GM21526 (cell line): ENCODE data around the gene PPP4R1.

Source experiments
- ATAC-seq: cut with Tn5 transposase; IDR thresholded peaks from one replicate; pipeline ENCODE4 v1.9.1; 2021; ENCODE audit warnings: moderate library complexity; ENCODE audit not compliant: unreplicated experiment, low FRiP score

Gene PPP4R1

DNA sequence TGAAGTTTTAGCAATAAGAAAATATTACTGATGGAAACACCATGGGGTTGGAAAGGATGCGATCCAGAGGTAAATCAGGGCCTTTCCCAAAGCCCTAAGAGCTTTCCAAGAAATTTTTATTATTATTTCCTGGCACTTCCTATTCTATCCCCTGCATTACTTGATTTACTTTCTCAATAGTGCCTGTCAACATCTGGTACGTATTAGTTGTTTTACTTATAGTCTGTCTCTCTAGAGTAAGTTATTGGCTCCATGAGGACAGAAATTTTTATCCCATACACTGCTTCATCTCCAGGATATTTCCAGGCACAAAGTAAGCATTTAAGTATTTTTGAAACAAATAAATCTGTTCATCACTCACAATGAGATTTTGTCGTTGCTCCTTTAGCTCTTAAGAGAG is 18.1 kb downstream of the PPP4R1 start:
- ATAC-seq: no peak

DNA sequence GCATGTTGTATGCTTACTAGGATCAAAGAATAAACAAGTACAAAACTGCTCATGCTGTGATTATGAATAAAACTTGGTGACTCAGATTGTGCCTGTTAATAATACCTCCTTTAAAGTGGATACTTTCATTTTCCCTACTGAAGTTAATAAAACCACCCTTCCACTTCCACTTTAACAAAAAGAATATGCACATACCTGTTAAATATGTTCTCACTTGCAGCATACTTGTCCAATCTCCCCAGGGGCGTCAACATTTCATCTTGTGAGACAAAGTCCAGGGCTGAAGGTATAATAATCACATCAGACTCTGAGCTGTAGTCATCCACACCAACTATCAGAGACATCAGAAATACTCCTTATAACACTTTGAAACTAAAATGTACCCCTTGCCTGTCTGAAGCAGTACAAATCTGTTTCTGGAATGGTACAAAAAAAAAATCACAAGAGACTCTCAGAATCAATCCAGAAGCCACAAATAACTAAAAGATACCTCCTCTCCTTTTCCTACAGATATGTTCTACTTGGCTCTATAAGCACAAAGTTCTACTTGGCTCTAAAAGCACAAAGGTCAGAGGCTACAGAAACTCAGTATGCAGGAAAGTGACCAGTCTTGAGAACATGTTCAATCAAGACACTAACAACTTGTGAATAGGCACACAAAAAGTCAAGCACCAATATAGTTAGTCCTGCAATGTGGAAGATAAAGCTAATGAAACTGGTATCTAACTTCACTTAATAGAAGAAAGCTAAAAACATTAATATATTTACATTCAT is 19.3 kb downstream of the PPP4R1 start:
- no peak for ATAC-seq

DNA sequence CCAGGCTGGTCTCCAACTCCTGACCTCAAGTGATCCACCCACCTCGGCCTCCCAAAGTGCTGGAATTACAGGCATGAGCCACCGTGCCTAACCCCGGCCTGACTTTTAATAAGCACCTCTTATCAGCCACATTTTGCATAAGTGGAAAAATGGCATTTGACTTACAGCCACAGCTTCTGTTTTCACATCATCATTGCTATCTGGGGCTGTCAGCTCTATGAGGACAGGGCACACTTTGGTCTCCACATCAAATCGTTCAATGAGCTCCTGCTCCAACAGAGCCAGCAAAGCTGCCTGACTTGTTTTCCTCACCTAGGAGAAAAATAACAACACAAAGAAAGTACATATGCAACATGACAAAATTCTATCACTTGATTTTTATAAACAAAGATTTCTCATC is 26.4 kb downstream of the PPP4R1 start:
- ATAC-seq: no peak

DNA sequence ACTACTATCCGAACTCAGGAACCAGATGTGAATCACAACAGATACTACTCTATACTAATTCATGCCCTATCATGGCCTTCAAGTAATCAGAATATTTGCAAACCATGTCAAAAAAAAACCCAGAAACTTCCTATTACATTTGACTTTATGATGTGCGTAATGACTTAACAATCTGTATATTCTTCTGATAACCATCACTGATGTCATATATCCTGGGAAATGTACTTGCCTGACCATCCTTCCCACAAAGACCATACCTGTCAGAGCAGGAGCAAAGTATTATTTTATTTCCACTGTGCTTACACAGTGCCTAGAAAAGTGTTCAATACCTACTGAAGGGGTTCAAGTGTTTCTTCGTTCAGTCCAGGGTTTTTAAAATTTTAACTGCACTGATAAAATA is 27.5 kb downstream of the PPP4R1 start:
- no peak for ATAC-seq

DNA sequence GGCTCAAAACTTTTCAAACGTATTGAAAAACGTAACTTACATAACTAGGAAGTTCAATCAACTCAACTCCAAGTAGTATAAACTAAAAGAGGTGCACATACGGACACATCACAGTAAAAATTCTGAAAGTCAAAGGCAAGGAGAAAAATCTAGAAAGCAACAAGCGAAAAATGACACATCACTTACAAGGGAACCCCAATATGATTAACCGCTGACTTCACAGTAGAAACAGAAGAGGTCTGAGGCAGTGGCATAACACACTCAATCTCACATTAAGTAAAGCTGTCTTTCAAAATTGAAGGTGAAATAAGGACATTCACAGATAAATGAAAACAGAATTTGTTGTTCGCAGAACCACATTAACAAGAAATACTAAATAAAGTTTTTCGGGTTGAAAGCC is 32.7 kb downstream of the PPP4R1 start:
- no peak for ATAC-seq

DNA sequence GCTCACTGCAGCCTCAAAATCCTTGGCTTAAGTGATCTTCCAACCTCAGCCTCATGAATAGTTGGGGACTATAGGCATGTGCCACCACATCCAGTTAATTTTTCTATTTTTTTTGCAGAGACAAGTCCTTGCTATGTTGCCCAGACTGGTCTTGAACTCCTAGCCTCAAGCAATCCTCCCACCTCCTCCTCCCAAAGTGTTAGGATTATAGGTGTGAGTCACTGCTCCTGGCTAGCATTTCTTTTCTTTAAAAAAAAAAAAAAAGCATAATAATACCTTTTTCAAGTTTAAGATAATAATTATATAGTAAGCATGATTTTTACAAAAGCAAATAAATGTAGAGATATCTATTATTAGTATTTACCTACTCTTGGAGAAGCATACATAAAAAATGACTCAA is 36.1 kb downstream of the PPP4R1 start:
- no peak for ATAC-seq

DNA sequence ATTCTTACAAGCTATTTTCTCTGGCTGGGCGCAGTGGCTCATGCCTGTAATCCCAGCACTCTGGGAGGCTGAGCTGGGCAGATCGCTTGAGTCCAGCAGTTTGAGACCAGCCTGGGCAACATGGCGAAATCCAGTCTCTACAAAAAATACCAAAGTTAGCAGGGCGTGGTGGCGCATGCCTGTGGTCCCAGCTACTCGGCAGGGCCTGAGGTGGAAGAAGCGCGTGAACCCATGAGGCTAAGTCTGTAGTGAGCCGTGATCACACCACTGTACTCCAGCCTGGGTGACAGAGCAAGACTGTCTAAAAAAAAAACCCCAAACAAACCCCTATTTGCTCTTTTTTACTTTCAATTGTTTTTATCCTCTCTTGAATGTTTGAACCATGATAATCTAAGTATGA is 37.0 kb downstream of the PPP4R1 start:
- ATAC-seq: no peak

DNA sequence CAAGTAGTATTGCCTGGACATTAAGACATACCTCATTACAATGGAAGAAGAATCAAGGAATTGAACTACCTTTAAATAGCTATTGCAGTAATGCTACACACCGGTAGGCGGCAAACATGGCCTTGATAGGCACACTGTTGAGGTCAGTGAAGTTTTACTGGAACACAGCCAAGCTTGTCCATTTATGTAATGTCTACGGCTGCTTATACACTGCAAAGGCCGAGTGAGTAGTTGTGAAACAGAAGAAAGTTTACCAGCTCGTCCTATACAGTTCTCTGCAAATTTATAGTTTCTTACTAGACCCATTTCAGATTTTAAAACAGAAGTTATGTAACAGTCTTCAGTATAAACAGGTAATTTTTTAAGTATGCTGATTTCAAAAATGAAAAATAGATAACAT is 38.8 kb downstream of the PPP4R1 start:
- no peak for ATAC-seq

DNA sequence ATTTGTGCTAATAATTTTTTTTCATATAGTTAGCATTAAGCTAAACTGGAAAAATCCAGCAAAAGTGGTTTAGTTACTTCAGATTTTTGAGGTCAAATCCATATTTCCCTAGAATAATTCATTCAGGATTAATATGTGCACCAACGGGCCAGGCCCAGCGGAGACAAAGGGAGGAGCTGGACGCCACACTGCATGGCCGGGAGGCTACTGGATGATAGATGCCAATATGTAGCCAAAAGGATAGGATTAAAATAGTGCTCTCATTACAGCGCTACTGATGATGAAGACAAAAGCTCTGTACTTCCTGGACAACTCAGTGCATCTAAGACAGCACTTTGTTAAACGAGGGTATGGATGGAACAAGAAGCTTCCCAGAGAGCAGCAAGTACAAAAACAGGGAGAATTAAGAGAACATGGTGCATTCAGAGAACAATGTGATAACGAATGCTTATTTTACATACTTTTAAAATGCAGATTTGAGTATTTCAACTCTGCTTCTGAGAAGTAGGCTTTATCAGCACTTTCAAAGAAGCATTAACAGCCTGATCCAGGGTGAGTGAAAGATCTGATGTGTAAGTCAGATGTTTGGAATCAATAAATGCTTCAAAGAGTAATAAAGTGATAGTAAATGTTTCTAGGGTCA is 39.8 kb downstream of the PPP4R1 start:
- no peak for ATAC-seq

DNA sequence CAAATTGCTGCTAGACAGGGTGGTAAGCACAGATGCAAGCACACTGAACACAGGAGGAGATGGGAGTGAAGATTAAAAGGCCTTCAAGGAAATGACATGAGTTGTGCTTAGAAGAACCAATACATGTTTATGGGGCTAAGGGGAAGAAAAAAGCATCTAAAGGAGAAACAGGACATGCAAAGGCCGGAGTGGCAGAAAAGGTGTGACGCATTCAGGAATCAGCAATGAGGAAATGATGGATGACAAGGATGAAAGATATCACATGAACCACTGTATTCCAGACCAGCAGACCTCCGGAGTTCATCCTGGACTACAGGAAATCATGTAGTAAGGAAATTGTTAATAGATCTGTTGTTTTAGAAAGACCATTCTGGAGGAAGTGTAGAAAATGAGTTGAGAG is 42.8 kb downstream of the PPP4R1 start:
- ATAC-seq: no peak

DNA sequence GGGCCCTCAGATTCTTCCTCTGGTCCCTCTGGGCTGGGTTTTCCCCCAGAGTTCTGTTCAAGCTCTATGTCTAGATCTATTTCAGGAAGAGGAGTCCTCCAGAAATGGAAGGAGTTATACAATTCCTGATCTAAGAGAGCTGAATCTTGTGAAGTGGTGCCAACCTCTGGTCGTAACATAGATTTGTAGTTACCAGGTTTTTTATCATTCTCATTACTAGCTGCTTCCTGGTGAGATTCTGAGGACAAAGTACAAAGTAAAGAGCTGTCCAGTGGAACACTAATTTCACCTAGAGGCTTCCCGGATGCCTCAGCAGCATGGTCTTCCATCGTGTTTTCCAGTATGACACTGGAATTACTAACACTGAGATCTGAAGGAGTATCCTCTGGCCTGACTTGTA is 44.1 kb downstream of the PPP4R1 start:
- ATAC-seq: no peak

DNA sequence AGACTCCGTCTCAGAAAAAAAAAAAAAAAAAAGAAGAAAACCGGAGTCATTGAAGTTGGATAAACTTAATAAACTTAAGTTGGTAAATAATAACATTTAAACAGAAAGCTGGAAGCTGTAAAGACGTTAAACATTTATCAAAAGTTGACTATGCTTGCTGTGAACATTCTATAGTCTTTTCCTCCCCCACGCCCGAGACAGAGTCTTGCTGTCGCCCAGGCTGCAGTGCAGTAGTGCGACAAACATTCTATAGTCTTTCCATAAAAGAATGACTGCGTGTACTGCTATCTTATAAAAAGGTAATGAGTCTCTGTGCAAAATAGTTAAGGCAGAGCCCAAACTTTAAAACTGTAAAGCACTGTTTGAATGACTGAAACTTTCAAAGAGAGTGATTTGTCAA is 45.2 kb downstream of the PPP4R1 start:
- ATAC-seq: no peak

DNA sequence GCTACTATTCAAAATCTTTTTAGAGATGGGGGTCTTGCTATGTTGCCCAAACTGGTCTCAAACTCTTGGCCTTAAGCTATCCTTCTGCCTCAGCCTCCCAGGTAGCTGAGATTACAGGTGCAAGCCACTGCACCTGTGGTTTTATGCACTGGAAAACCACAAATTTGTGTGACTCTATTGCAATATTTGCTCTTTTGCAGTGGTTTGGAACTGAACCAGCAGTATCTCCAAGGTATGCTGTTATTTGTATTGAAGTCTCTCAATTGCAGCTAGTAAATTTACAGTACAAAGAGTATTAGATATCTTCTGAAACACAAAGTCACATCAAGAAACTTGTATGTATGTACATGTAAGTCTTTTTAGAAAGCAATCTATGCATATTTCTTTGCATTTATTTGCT is 46.2 kb downstream of the PPP4R1 start:
- ATAC-seq: no peak

DNA sequence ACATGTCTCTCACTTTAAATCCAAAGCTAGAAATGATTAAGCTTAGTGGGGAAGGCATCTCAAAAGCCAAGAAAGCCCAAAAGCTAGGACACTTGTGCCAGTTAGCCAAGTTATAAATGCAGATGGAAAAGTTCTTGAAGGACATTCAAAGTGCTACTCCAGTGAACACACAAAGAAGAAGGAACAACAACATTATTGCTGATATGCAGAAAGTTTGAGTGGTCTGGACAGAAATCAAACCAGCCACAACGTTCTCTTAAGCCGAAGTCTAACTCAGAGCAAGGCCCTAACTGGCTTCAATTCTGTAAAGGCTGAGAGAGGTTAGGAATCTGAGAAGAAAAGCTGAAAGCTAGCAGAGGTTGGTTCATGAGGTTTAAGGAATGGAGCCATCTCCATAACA is 49.0 kb downstream of the PPP4R1 start:
- ATAC-seq: no peak

DNA sequence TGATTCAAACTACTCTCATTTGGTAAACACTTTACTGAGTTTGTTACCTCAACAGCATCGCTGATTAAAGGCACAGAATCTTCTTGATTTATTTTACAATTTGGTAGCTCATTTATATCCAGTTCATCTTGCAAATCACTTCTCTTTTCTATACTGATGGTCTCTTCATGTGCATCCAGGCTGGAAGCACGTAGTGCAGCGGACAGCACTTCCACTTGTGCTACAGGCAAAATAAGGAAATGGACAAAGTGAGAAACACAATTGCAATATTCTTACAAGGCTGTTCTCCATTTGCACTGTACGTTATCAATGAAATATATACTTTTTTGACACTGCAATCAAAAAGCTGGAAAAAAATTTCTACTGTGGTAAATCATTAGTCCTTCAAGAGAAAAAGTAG is 51.0 kb downstream of the PPP4R1 start:
- ATAC-seq: no peak

DNA sequence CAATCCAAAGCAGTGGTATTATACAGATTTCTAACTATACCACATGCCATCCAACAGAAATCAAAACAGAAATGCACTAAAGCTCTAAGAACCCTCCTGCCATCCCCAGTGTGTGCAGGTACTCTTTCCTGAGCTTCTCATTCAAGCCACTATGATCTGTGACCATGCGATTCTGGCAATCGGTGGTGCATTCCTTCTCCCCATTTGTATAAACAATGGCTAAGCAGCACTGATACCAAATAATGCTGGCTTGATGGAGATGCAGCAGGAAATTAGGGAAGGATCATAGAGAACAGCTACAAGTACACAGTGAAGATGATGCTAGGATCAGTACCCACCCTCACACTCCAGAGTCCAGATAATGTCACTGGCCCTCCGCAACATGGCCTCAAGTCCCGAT is 51.8 kb downstream of the PPP4R1 start:
- ATAC-seq: no peak

DNA sequence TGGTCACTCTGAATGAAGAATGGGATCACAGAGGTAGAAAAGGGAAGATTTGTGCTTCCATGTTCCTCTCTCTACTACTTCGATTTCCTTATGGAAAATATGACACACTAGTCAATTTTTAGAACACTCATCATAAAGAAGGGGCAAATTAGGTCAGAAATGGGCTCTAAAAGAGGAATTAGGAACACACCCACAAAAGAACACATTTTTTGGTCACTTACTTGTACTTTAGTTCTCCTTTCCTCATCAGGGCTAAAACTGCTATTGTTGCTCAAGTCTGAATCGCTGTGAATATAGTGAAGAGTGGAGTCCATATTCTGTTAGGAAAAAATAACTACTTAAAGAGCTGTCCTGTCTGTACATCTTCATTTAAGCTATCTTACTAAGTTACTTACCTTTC is 52.6 kb downstream of the PPP4R1 start:
- ATAC-seq: no peak

DNA sequence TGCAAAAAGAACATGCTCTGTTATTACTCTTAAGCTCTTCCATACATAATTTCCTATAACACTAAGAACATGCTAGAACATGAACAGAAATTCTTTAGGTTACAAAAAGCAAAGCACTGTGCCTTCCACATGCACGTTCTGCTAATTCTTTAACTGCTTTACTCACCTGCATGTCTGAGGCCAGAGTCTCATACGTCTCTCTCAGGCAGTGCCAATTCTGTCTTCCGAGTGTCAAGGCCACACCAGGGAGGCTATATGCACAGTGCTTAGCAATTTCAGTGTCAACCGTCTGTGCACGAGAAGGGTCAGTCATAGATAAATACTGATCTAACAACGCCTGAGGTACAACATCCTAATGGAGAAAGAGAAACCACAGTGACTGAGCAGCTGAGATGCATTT is 55.1 kb downstream of the PPP4R1 start:
- no peak for ATAC-seq

DNA sequence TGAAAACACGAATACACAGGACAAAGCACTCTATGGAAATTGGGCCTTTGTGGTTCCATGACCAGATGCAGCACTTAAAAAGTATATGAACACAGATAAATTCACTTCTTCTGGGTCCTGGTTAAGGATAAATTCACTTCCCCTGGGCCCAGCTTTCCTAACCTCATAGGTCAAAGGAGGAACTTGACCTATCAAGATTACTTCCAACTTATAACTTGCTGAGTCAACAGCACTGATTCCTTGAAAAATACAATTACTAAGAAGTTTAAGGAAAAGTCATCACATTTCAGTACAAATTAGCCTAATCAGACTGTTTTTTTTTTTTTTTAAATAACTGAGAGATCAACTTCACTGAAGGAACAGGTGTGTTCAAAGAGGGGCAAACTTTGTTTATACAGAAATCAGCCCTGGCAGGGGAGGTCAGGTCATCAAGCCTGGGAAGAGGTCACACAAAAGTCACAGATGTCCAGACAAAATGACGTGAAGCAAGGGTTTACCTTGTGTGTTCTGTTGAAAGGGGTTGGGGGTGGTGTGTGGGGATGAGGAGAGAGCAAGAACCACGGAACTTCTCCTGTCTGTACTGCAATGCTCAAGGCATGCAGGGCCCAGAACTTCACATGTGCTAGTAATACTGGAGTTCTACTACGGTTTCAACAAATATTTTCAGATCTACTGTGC is 55.8 kb downstream of the PPP4R1 start:
- no peak for ATAC-seq

DNA sequence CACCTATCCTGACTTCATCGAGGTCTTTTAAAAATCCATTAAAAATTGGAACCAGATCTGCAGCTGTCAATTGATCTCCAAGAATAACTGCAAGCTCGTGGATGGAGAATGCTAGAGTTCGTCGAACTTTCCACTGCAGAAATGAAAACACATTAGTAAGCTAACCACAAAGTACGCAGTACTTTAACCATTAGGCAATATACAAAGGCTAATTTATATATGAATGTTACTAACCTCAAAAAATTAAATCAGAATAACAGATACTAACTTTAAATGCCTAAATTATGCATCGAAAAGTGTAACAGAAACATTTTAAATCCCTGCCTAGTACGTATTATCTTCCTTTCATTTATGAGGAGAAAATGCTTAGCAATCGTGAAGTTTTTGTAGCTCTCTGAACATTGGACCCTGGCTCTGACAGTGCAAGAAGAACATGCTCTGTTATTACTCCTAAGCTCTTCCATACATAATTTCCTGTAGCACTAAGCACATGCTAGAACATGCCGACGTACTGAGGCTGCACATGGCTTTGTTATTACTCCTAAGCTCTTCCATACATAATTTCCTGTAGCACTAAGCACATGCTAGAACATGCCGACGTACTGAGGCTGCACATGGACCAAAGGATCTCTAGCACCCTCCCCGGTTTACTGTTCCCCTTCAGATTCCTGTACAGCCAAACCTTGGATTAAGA is 57.0 kb downstream of the PPP4R1 start:
- ATAC-seq: no peak

DNA sequence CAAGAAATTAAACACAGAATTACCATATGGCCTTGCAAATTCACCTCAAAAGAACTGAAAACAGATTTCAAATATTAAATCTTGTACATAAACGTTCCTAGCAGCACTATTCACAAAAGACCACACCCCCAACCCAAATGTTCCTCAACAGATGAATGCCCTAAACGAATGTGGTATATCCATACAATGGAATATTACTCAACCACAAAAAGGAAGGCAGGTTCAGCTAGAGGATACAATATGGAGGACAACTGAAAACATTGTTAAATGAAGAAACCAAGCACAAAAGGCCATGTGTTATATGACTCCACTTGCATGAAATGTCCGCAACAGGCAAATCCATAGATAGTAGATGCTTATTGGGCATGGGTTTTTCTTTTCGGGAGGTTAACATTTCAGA is 61.7 kb downstream of the PPP4R1 start:
- no peak for ATAC-seq
